HG03442 (cell line): Measurements from ENCODE around the gene SCG3.

Experiments used
- ATAC-seq: cut with Tn5 transposase; IDR thresholded peaks from one replicate; pipeline ENCODE4 v1.9.1; 2021; ENCODE audit warnings: mild to moderate bottlenecking, moderate library complexity; ENCODE audit not compliant: unreplicated experiment

SCG3 gene

DNA sequence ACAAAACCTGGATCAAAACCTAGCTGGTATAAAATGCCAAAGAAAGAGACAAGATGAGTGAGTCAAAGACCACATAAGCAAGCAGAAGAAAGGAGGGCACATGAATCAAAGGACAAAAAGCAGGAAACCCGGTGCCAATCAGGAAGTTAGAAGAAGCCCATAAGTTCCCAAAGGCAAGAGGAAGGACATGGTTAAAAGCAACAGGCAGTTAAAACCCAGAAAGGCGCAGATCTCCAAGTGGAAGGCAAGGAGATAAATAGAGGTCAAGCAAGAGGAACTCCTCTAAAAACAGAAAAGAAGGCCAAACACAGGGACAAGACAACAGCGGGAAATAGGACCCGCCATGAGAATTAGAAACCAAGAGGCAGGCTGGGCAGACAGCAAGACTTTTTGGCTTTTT, 74.5 kb downstream of the SCG3 start:
- ATAC-seq, result no peak

DNA sequence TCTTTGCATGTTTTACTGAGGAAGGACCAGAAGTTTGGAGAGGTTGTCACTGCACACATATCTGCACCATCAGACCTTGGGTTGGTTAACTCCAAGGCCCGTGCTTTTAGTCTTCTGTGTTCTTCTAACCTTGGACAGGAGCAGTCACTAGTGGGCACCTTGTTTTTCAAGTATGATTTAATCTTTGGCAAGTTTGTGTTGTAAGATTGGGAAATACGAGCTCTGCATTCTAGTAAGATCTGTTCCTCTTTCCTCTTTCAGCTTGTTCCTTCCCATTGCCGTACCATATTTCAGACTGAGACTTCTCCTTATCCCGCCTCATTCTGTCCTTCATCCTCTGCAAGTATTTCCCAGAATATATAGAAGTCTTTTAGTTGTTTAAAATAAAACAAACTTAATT, 75.2 kb downstream of the SCG3 start:
- ATAC-seq, result no peak

DNA sequence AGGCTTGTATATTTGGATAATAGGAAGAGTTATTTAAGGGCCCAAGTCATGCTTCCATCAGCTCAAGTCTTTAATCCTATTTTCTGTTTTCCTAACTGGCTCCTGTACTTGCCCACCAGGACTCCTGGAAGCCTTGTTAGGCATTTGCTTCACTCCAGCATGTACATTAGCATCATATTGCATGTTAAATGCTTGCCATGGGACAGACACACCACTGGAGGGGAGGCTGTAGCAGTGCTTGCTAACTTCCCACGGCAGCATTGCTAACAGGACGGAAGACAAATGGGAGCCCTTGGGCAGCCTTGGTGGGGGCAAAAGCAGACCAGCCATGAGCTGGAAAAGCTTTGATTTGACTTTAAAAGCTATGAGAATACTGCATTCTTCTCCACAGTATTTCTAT, 76.1 kb downstream of the SCG3 start:
- ATAC-seq, result no peak

DNA sequence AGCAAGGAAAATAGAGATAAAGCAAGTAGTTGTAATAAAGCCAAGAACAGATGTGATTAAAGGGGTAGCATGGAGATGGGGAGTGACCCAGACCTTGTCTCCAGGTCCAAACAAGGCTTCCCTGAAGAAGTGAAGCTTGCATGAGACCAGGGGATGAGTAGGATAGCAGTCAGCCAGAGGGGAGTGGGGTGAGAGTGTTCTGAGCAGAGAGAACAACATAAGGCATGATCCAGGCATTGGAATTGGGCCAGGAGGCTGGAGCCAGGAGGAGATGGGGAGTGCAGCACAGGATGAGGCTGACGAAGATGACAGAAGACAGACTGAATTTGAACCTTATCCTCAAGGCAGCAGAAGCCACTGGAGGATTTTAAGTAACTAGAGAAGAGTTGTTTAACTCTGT, 77.3 kb downstream of the SCG3 start:
- ATAC-seq, result no peak

DNA sequence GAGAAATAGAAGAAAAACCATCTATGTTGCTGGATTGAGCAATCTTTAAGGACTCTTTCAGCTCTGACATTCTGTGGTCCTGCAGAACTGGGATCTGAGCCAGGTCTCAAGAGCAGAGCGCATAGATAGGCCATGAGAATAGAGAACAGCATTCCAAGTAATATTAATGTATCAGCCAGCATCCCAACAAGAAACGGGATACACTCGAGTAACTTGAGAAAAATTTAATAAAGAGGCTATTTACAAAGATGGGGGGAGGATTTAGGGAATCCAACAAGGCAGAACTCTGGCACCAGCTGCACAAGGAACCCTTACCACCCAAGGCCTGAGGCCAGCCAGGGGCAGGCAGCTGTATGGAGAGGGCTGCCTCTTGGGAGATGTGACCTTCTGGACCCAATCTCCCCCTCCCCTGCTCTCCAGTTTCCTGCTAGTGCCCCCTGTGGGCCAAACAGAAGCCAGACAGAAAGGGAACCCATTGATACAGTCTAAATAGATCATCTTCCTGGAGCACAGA, 78.3 kb downstream of the SCG3 start:
- ATAC-seq, result no peak

DNA sequence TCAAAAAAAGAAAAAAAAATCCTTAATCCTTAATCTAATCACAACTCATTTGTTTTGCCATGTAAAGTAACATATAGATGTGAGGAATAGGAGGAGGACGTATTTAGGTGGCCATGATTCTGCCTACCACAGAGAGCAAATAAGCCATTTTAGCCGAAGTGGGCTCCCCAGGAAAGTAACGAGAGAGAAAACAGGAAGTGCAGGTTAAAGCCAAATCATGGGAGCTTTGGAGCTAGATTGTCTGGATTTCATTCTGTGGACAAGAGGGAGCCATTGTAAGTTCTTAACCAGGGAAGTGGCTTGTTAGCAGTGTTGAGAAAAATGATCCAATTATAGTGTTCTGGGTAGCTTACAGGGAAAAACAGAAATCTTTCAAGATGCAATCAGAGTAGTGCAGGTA, 79.5 kb downstream of the SCG3 start:
- no peak for ATAC-seq

DNA sequence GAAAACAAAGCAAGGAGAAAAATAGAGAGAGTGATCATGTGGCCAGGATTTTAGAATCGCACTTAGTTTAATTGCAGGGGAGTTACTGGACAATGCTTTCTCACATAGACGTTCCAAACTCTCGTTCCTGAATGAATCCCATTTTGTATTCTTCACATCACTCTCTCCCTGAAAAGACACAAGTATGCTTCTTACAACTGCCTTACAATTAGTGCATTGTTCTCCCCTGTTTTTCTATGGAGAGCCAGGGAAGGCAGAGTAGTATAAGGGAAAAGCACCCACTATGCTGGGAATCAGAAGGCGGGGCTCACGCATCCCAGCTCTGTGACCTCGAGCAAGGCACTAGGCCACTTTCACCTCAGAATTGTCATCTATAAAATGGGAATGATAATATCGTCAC, 84.4 kb downstream of the SCG3 start:
- no peak for ATAC-seq

DNA sequence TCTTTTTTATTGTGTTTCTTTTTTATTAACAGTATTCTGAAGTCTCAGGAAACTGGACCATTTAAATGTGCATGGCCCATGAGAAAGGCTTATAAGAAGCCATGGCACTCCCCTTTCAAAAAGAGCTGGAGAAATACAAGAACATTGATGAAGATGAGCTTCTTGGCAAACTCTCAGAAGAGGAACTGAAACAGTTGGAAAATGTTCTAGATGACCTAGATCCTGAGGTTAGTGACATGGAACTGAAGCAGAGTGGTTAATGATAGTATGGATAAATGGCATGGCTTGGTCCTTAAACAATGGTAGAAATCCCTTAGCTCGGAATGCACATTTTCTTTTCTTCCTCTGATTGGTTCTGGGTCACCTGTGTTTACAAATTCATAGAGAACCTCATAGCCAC, 85.0 kb downstream of the SCG3 start:
- no peak for ATAC-seq

DNA sequence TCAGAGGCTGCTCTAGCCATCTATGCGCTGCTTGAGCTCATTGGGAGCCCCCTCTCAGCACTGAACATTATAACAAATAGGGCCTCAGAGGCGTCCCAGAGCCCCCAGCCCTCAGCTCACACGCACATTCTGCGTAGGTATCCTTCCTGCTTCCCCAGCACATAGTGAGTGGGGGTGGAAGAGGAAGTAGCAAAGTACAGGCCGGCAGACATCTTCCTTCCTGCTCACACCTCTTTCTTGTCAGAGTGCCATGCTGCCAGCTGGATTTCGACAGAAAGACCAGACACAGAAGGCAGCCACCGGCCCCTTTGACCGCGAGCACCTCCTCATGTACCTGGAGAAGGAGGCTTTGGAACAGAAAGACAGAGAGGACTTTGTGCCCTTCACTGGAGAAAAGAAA, 86.7 kb downstream of the SCG3 start:
- ATAC-seq, result no peak
